BJ (cell line): ENCODE measurements around the gene CD6. TPM values are rescaled to one million over a fixed set of nuclear protein-coding genes. Genes with fewer than 3 reads are reported as not detected.

Experiments used
- CTCF ChIA-PET: fragments of 350-600 bp; formaldehyde crosslinking; extraction: SDS; loops from one replicate; lab custom pipeline; 2021; ENCODE audit warnings: antibody characterized with exemption, inconsistent platforms; lab: Yijun Ruan, JAX
- POLR2A ChIA-PET: fragments of 300-600 bp; sonication (Branson Sonifier 250); formaldehyde crosslinking; extraction: SDS; loops from one replicate; lab custom pipeline; 2021; ENCODE audit warnings: antibody characterized with exemption; lab: Charles Lee
- DNase-seq: peaks from one replicate; pipeline ENCODE4 v3.0.0-alpha.2; 2011; ENCODE audit warnings: low read depth
- H3K27me3 ChIP-seq: 2 replicates; pipeline ENCODE4 v1.6.0; 2011; ENCODE audit warnings: low read length; ENCODE audit not compliant: control insufficient read depth, insufficient read depth
- H3K36me3 ChIP-seq: 2 replicates; pipeline ENCODE4 v1.5.1; 2011; ENCODE audit warnings: low read length; ENCODE audit not compliant: control insufficient read depth, insufficient read depth
- H3K4me3 ChIP-seq: 2 replicates; pipeline ENCODE4 v1.5.1; 2011; ENCODE audit warnings: low read depth, mild to moderate bottlenecking, control low read depth, low read length
- CTCF ChIP-seq: IDR thresholded peaks from 2 replicates; pipeline ENCODE4 v1.5.1; 2011; ENCODE audit warnings: low read depth, mild to moderate bottlenecking, control low read depth, inconsistent platforms, low read length, moderate library complexity; ENCODE audit not compliant: insufficient read depth
- polyA plus RNA-seq: library from polyadenylated mRNA; depleted of rRNA; stranded (reverse); fragments of >200 nt; gene quantifications from 2 replicates; pipeline ENCODE4 v1.2.3, GENCODE V29; 2011

CD6 gene
- polyA plus RNA-seq, 1 experiment, result not detected

GRCh38 chr11:60982184-60982583 lies 10.7 kb downstream of the CD6 start:
- Histone ChIP-seq H3K36me3 (no peaks in the 10 kb centered on the region), H3K4me3 (no peak overlapping the region), H3K27me3 (peaks cover 2% of the 10 kb centered on the region)
- DNase-seq, result no peak
- ChIA-PET CTCF (interaction anchor here (2.6 kb wide), 1 partner anchor 12 kb away, joined by 10 read pairs; no protein-coding TSS in a partner anchor), POLR2A (no interaction called here)
- no peak for TF ChIP-seq CTCF

- Histone ChIP-seq H3K36me3 (no peaks in the 10 kb centered on the region), H3K27me3 (peaks cover 7% of the 10 kb centered on the region), H3K4me3 (no peak overlapping the region)
- no peak for TF ChIP-seq CTCF
- POLR2A ChIA-PET, result no interaction called here
- no peak for DNase-seq
- CTCF ChIA-PET, result interaction anchor here (1.5 to 1.6 kb wide), 2 partner anchors 14 to 18 kb away, joined by 3 to 5 read pairs; no protein-coding TSS in a partner anchor
Measured at GRCh38 chr11:60984149-60984548, 12.7 kb downstream of the CD6 start.

GRCh38 chr11:60984636-60985035 lies 13.2 kb downstream of the CD6 start:
- TF ChIP-seq CTCF, result no peak
- H3K4me3 ChIP-seq, result no peak overlapping the region
- H3K36me3 ChIP-seq, result no peaks in the 10 kb centered on the region
- ChIA-PET CTCF (interaction anchor here (1.5 to 1.6 kb wide), 2 partner anchors 15 to 18 kb away, joined by 3 to 5 read pairs; no protein-coding TSS in a partner anchor), POLR2A (no interaction called here)
- H3K27me3 ChIP-seq, result peaks cover 10% of the 10 kb centered on the region
- no peak for DNase-seq

GRCh38 chr11:60985501-60985900 lies 14.0 kb downstream of the CD6 start:
- TF ChIP-seq CTCF, result no peak
- DNase-seq, result no peak
- Histone ChIP-seq H3K36me3 (no peaks in the 10 kb centered on the region), H3K4me3 (no peak overlapping the region), H3K27me3 (peaks cover 10% of the 10 kb centered on the region)
- ChIA-PET CTCF (interaction anchor here (1.5 to 1.6 kb wide), 2 partner anchors 16 to 19 kb away, joined by 3 to 5 read pairs; no protein-coding TSS in a partner anchor), POLR2A (no interaction called here)

- no peak for DNase-seq
- Histone ChIP-seq H3K27me3 (peaks cover 10% of the 10 kb centered on the region), H3K36me3 (no peaks in the 10 kb centered on the region), H3K4me3 (no peak overlapping the region)
- ChIA-PET CTCF (interaction anchor here (1.3 kb wide), 1 partner anchor 17 kb away, joined by 5 read pairs; no protein-coding TSS in a partner anchor), POLR2A (no interaction called here)
- TF ChIP-seq CTCF, result no peak
Measured at GRCh38 chr11:60985991-60986915, 14.8 kb downstream of the CD6 start.
